IMR-90 (cell line): ENCODE measurements around the gene KCTD3.

ENCODE experiments used
- FOS ChIP-seq: fragments of 150-350 bp; IDR thresholded peaks from 2 replicates; pipeline ENCODE4 v1.6.1; 2016; ENCODE audit warnings: low read depth, low read length
- POLR2A ChIP-seq: IDR thresholded peaks from 2 replicates; pipeline ENCODE4 v1.6.1; 2012; ENCODE audit warnings: mild to moderate bottlenecking, low read depth, low read length
- SMC3 ChIP-seq: fragments of 150-350 bp; IDR thresholded peaks from 2 replicates; pipeline ENCODE4 v1.6.1; 2016; ENCODE audit warnings: low read depth, mild to moderate bottlenecking, antibody characterized with exemption, low read length, moderate library complexity
- TF ChIP-seq, protein P1 (sequence below): conservative IDR thresholded peaks from 2 replicates; pipeline ENCODE4 v1.5.1; 2012; ENCODE audit warnings: mild to moderate bottlenecking, low read depth, low read length, improper control_type of control experiment

DNA sequence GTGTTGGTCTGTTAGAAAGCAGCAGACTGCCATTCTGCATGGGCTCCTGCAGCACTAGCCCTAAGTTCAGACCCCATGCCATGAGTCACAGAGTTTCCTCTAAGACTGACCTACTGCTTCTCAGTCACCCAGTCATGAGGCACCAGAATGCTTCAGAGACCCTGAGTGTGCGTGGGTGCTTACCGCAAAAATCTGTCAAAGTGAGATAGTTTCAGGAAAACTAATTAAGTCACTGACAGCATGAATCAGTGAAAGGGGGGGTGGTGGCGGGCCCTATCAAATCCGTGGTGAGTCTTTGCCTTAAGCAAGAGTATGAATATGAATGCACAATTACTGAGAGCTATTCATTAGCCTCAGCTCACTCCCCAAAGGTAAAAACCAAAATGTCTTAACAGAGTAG is 98.1 kb downstream of the KCTD3 start:
- TF ChIP-seq, protein P1, sequence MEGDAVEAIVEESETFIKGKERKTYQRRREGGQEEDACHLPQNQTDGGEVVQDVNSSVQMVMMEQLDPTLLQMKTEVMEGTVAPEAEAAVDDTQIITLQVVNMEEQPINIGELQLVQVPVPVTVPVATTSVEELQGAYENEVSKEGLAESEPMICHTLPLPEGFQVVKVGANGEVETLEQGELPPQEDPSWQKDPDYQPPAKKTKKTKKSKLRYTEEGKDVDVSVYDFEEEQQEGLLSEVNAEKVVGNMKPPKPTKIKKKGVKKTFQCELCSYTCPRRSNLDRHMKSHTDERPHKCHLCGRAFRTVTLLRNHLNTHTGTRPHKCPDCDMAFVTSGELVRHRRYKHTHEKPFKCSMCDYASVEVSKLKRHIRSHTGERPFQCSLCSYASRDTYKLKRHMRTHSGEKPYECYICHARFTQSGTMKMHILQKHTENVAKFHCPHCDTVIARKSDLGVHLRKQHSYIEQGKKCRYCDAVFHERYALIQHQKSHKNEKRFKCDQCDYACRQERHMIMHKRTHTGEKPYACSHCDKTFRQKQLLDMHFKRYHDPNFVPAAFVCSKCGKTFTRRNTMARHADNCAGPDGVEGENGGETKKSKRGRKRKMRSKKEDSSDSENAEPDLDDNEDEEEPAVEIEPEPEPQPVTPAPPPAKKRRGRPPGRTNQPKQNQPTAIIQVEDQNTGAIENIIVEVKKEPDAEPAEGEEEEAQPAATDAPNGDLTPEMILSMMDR: peak; percentile 6; the same call in 1 of the 2 replicates
- TF ChIP-seq POLR2A: no peak
- TF ChIP-seq SMC3: no peak
- TF ChIP-seq FOS: peak; percentile 80
